Mesothelial cell of epicardium (in vitro differentiated cells): ENCODE measurements around the gene POU2F1. TPM values are rescaled to one million over a fixed set of nuclear protein-coding genes. Genes with fewer than 3 reads are reported as not detected.

Source experiments
- DNase-seq, 2 experiments: peaks; one replicate each; pipeline ENCODE4 v3.0.0; 2021; ENCODE audit warnings: low spot score in 2 of 2; ENCODE audit not compliant: unreplicated experiment in 2 of 2
- H3K27ac Mint-ChIP-seq: 2 replicates; pipeline ENCODE4 v1.8.0; 2021; ENCODE audit warnings: mixed read lengths
- H3K27me3 Mint-ChIP-seq: 2 replicates; pipeline ENCODE4 v1.8.0; 2021; ENCODE audit warnings: low read depth, mixed read lengths
- H3K36me3 Mint-ChIP-seq: 2 replicates; pipeline ENCODE4 v1.8.0; 2021; ENCODE audit warnings: mixed read lengths
- H3K4me1 Mint-ChIP-seq: 2 replicates; pipeline ENCODE4 v1.8.0; 2021; ENCODE audit warnings: mixed read lengths
- H3K4me3 Mint-ChIP-seq: 2 replicates; pipeline ENCODE4 v1.8.0; 2021; ENCODE audit warnings: mild to moderate bottlenecking, moderate library complexity, mixed read lengths
- H3K9me3 Mint-ChIP-seq: 2 replicates; pipeline ENCODE4 v1.8.0; 2021; ENCODE audit warnings: mixed read lengths
- CTCF ChIP-seq: fragments of 200-600 bp; sonication (generic); IDR thresholded peaks from one replicate; pipeline ENCODE4 v1.5.0; 2021; ENCODE audit warnings: antibody characterized with exemption; ENCODE audit not compliant: unreplicated experiment
- total RNA-seq: library from RNA; stranded (reverse); gene quantifications from 3 replicates; pipeline ENCODE4 v1.2.1, GENCODE V29; 2021

POU2F1 gene
- total RNA-seq, 1 donor from 2014 or later, result 32.8 TPM

DNA sequence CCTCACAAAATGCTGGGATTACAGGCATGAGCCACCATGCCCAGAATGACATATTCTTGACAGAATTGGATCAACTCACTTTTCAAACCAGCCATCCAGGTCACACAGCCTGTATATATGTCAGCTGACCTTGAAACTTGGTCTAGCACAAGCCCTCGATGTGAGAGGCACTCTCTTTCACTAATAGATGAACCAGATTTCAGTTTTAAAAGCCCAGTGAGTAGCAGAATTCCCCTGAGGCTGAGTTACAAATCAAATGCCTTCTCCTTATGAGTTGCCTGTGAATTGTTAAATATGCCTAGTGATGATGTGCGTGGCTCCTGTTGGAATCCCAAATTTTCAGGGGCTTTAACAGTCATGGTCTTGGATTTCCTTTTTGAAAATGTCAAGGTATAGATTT lies 208.9 kb downstream of the POU2F1 start:
- no peak for TF ChIP-seq CTCF
- Mint-ChIP-seq H3K9me3 (no peaks in the 10 kb centered on the region), H3K27me3 (no peaks in the 10 kb centered on the region), H3K36me3 (no peaks in the 10 kb centered on the region), H3K4me1 (peaks cover 6% of the 10 kb centered on the region), H3K27ac (no peak overlapping the region), H3K4me3 (no peak overlapping the region)
- DNase-seq, result no peak

DNA sequence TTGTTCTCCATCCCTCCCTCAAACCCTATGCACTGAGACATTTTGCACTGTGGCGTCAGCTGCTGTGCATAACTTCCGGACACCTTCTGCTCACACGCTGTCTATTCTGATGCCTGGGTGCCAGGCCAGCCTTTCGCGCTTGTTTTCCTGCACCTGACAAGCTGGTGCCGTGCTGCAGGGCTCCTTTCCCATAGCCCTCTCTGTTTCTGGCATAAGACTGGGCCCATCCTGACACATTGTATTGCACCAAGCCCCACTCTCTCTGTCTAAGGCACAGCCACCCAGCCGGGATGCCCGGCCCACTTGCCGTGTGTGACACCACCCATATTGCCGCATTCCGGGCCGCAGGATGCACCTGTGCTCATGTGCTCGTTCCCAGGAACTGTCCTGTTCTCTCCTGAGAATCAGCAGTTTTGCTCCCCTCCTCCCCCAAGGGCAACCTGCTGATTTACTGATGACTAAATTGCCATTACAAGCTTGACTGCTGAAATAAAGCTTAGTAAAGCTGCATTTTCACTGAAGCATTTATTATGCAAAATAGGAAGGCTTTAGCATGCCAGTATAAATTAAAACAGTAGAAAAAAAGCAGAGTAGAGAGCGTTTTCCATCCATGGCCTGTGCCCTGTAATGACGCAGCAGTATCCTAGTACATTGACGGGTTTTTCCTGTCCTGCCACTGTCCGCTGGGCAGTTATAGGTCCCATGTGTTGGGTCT lies 209.6 kb downstream of the POU2F1 start:
- Mint-ChIP-seq H3K4me1 (peaks cover 6% of the 10 kb centered on the region), H3K4me3 (no peak overlapping the region), H3K9me3 (no peaks in the 10 kb centered on the region), H3K36me3 (no peaks in the 10 kb centered on the region), H3K27ac (no peak overlapping the region), H3K27me3 (peaks cover under 1% of the 10 kb centered on the region)
- TF ChIP-seq CTCF, result no peak
- no peak for DNase-seq

DNA sequence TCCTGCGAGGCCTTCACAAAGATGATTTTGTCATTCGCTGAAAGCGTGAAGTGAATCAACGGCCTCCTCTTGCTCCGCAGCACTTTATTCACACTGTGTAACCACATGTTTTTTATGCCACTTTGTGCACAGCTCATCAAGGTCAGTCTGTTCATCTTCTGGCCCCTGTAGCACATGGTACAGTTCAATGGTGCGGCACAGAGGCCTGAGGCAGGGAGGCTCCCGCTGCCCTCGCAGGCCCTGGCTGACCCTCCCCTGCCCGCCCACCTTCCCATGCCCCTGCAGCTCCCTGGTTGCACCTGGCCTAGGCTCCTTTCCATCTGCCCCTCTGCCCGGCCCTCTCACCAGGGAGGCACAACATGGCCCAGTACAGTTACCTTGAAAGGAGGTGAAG lies 210.2 kb downstream of the POU2F1 start:
- Mint-ChIP-seq H3K4me3 (no peak overlapping the region), H3K27ac (no peak overlapping the region), H3K4me1 (peaks cover 6% of the 10 kb centered on the region), H3K9me3 (peaks cover 4% of the 10 kb centered on the region), H3K36me3 (no peaks in the 10 kb centered on the region), H3K27me3 (peaks cover 6% of the 10 kb centered on the region)
- DNase-seq, result no peak
- no peak for TF ChIP-seq CTCF

DNA sequence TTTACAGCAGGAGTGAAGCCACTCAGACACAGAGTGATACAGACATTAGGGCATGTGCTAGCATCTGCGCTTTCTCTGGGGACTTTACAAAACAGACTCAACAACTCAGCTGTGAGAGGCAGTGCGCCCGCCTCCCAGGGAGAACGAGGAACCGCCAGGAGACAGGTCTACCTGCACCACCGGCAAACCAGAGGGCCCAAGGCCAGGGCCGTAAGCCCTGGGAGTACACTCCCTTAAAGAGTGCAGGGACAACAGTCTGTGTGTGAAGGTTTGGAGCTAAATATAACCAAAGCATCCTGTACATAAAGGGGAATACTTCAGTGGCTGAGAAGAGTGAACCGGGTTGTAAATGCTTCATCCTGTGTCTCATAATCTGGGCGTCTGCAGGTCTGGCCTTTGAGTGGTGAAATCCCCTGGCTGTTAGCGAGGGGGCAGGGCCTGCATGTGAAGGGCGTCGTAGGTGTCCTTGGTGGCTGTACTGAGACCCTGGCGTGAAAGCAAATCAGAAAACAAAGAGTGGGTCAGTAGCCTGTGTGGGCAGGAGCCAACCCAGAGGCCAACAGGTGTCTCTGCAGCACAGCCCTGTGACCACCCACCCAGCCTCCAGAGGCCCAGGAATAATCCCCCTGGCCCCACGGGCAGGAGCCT lies 210.7 kb downstream of the POU2F1 start:
- no peak for TF ChIP-seq CTCF
- H3K9me3 Mint-ChIP-seq, result peaks cover 9% of the 10 kb centered on the region
- no peaks in the 10 kb centered on the region for H3K36me3 Mint-ChIP-seq
- H3K27ac Mint-ChIP-seq, result no peak overlapping the region
- H3K4me3 Mint-ChIP-seq, result no peak overlapping the region
- peaks cover 6% of the 10 kb centered on the region for H3K4me1 Mint-ChIP-seq
- no peak for DNase-seq
- H3K27me3 Mint-ChIP-seq, result peaks cover 11% of the 10 kb centered on the region

DNA sequence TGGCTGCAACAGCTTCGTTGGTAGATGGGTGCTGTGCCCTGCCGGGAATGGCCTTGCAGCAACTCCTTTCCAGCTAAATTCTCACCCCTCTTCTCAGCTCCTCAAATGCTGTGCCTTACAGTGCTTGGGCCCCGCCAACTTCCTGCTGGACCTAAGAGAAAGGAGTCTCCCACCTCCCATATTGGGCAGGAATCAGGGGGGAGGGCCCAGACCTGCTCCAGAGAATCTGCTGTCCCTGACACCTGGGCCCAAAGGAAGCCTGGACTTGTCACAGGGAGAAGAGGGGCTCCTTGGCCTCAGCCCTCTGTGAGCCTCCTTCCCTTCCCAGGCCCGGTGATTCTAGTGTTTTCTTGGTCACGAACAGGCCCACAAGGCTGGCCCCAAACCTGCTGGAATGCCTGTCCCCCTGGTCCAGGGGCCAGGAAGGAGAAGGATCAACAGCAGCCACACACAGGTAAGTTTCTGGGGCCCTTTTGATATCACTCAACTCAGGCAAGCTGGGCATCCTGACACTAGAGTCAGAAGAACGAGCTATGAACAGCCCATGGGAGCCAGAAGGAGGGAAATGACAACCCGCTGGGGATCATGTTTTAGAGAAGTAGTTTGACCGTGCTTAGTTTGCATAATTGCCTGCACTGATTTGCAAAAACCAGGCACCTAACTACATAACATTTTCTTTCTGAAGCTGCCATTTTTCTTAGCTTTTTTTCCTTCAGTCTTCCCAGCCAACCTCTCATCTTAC lies 211.4 kb downstream of the POU2F1 start:
- H3K9me3 Mint-ChIP-seq, result peaks cover 9% of the 10 kb centered on the region
- TF ChIP-seq CTCF, result no peak
- H3K27me3 Mint-ChIP-seq, result peaks cover 17% of the 10 kb centered on the region
- H3K27ac Mint-ChIP-seq, result no peak overlapping the region
- no peaks in the 10 kb centered on the region for H3K36me3 Mint-ChIP-seq
- peaks cover 6% of the 10 kb centered on the region for H3K4me1 Mint-ChIP-seq
- no peak overlapping the region for H3K4me3 Mint-ChIP-seq
- DNase-seq, result no peak
